Activated CD8-positive, alpha-beta memory T cell treated with anti-CD3 and anti-CD28 coated beads, Interleukin-2, amount 10 ng/mL, durations not matched to agents 7 days and 5 days (primary cell): ENCODE results near the gene ADA. TPM values are rescaled to one million over a fixed set of nuclear protein-coding genes. Genes with fewer than 3 reads are reported as not detected.
"Not testable (repeated sequence)": the region's sequence is repeated elsewhere in the genome, so short reads cannot be mapped to it uniquely, and the experiment has no call there.

Source experiments
- ATAC-seq: fragments of 150-1000 bp; cut with Tn5 transposase; one replicate; pipeline ENCODE4 v1.10.0; 2021; ENCODE audit warnings: moderate library complexity
- CTCF ChIA-PET: fragments of 350-600 bp; sonication (Branson Sonifier 250); formaldehyde crosslinking; loops from one replicate; lab custom pipeline; 2021; ENCODE audit warnings: antibody characterized with exemption; lab: Charles Lee
- DNase-seq: peaks from one replicate; pipeline ENCODE4 v3.0.0-alpha.2; 2020
- H3K27ac Mint-ChIP-seq: one replicate; pipeline ENCODE4 v1.8.0; 2021; ENCODE audit warnings: mild to moderate bottlenecking, mixed read lengths
- H3K27me3 Mint-ChIP-seq: one replicate; pipeline ENCODE4 v1.8.0; 2021; ENCODE audit warnings: mixed read lengths
- H3K36me3 Mint-ChIP-seq: one replicate; pipeline ENCODE4 v1.8.0; 2021; ENCODE audit warnings: mild to moderate bottlenecking, mixed read lengths
- H3K4me1 Mint-ChIP-seq: one replicate; pipeline ENCODE4 v1.8.0; 2021; ENCODE audit warnings: mixed read lengths
- H3K4me3 Mint-ChIP-seq: one replicate; pipeline ENCODE4 v1.8.0; 2021; ENCODE audit warnings: mild to moderate bottlenecking, moderate library complexity, mixed read lengths
- H3K9me3 Mint-ChIP-seq: one replicate; pipeline ENCODE4 v1.8.0; 2022; ENCODE audit warnings: low read depth, mixed read lengths
- total RNA-seq, 2 experiments: library from RNA; stranded (reverse); gene quantifications; one replicate each; pipeline ENCODE4 v1.2.3, GENCODE V29; 2021

Gene ADA
- total RNA-seq, 2 experiments from 2014 or later, result 81.4 to 114 TPM

GRCh38 chr20:44664131-44664530, 12.6 kb upstream of the ADA start:
- Mint-ChIP-seq H3K4me1 (peaks cover 9% of the 10 kb centered on the region), H3K36me3 (peaks cover 22% of the 10 kb centered on the region), H3K4me3 (no peak overlapping the region), H3K27me3 (no peaks in the 10 kb centered on the region), H3K27ac (no peak overlapping the region), H3K9me3 (no peaks in the 10 kb centered on the region)
- CTCF ChIA-PET, result interaction anchor here (0.9 to 3.2 kb wide), 4 partner anchors 14 to 203 kb away, joined by 3 to 14 read pairs (median 4); no protein-coding TSS in a partner anchor
- no peak for ATAC-seq
- DNase-seq, result no peak

GRCh38 chr20:44662261-44662660, 10.8 kb upstream of the ADA start:
- Mint-ChIP-seq H3K4me1 (peaks cover 9% of the 10 kb centered on the region), H3K4me3 (no peak overlapping the region), H3K9me3 (no peaks in the 10 kb centered on the region), H3K27me3 (no peaks in the 10 kb centered on the region), H3K27ac (no peak overlapping the region), H3K36me3 (peaks cover 36% of the 10 kb centered on the region)
- ATAC-seq (no peak), DNase-seq (no peak)
- CTCF ChIA-PET, result interaction anchor here (0.9 to 1.0 kb wide), 2 partner anchors 9 to 23 kb away, joined by 3 read pairs; no protein-coding TSS in a partner anchor

GRCh38 chr20:44660581-44660980, 9.1 kb upstream of the ADA start:
- H3K4me3 Mint-ChIP-seq, result no peak overlapping the region
- DNase-seq, result no peak
- H3K9me3 Mint-ChIP-seq, result no peaks in the 10 kb centered on the region
- H3K4me1 Mint-ChIP-seq, result peaks cover 3% of the 10 kb centered on the region
- CTCF ChIA-PET, result interaction anchor here (0.9 kb wide), 1 partner anchor 9 kb away, joined by 3 read pairs; the partner anchor contains the start of gene ADA
- H3K27me3 Mint-ChIP-seq, result no peaks in the 10 kb centered on the region
- no peak for ATAC-seq
- no peak overlapping the region for H3K27ac Mint-ChIP-seq
- H3K36me3 Mint-ChIP-seq, result peaks cover 35% of the 10 kb centered on the region

GRCh38 chr20:44659931-44660330, 8.4 kb upstream of the ADA start:
- DNase-seq (no peak), ATAC-seq (no peak)
- no peaks in the 10 kb centered on the region for H3K9me3 Mint-ChIP-seq
- CTCF ChIA-PET, result interaction anchor here (0.9 kb wide), 1 partner anchor 9 kb away, joined by 3 read pairs; the partner anchor contains the start of gene ADA
- H3K4me1 Mint-ChIP-seq, result peaks cover 3% of the 10 kb centered on the region
- H3K27ac Mint-ChIP-seq, result no peak overlapping the region
- H3K27me3 Mint-ChIP-seq, result no peaks in the 10 kb centered on the region
- no peak overlapping the region for H3K4me3 Mint-ChIP-seq
- H3K36me3 Mint-ChIP-seq, result peaks cover 35% of the 10 kb centered on the region

- DNase-seq, result no peak
- Mint-ChIP-seq H3K36me3 (peaks cover 33% of the 10 kb centered on the region), H3K9me3 (no peaks in the 10 kb centered on the region), H3K4me1 (peaks cover 3% of the 10 kb centered on the region), H3K4me3 (no peak overlapping the region), H3K27ac (no peak overlapping the region), H3K27me3 (no peaks in the 10 kb centered on the region)
- CTCF ChIA-PET, result no interaction called here
- ATAC-seq, result no peak
Observed at GRCh38 chr20:44658810-44659209, 7.3 kb upstream of the ADA start.

- ATAC-seq (no peak), DNase-seq (no peak)
- H3K9me3 Mint-ChIP-seq, result no peaks in the 10 kb centered on the region
- no peak overlapping the region for H3K4me3 Mint-ChIP-seq
- CTCF ChIA-PET, result interaction anchor here (0.9 to 1.7 kb wide), 2 partner anchors 11 to 27 kb away, joined by 3 read pairs; no protein-coding TSS in a partner anchor
- peaks cover 11% of the 10 kb centered on the region for H3K4me1 Mint-ChIP-seq
- H3K27ac Mint-ChIP-seq, result no peak overlapping the region
- H3K27me3 Mint-ChIP-seq, result no peaks in the 10 kb centered on the region
- peaks cover 35% of the 10 kb centered on the region for H3K36me3 Mint-ChIP-seq
Observed at GRCh38 chr20:44657875-44658274, 6.4 kb upstream of the ADA start.

GRCh38 chr20:44656448-44656847, 4.9 kb upstream of the ADA start:
- CTCF ChIA-PET, result interaction anchor here (1.2 to 15.9 kb wide), 3 partner anchors 10 to 26 kb away, joined by 3 to 186 read pairs (median 3); no protein-coding TSS in a partner anchor
- Mint-ChIP-seq H3K4me3 (no peak overlapping the region), H3K27me3 (no peaks in the 10 kb centered on the region), H3K27ac (no peak overlapping the region), H3K4me1 (peaks cover 13% of the 10 kb centered on the region), H3K9me3 (no peaks in the 10 kb centered on the region), H3K36me3 (peaks cover 38% of the 10 kb centered on the region)
- DNase-seq, result no peak
- ATAC-seq, result no peak

GRCh38 chr20:44654210-44654609, 2.7 kb upstream of the ADA start:
- Mint-ChIP-seq H3K4me1 (peaks cover 25% of the 10 kb centered on the region), H3K36me3 (peaks cover 23% of the 10 kb centered on the region)
- CTCF ChIA-PET, result interaction anchor here (1.1 to 15.9 kb wide), 5 partner anchors 11 to 28 kb away, joined by 3 to 186 read pairs (median 4); no protein-coding TSS in a partner anchor
- H3K9me3 Mint-ChIP-seq, H3K27ac Mint-ChIP-seq, DNase-seq, ATAC-seq, H3K27me3 Mint-ChIP-seq, H3K4me3 Mint-ChIP-seq: not testable (repeated sequence)

- Mint-ChIP-seq H3K27me3 (no peaks in the 10 kb centered on the region), H3K36me3 (peaks cover 19% of the 10 kb centered on the region), H3K27ac (no peak overlapping the region), H3K4me1 (peaks cover 31% of the 10 kb centered on the region), H3K4me3 (peak overlapping the region; percentile 84), H3K9me3 (no peaks in the 10 kb centered on the region)
- no peak for DNase-seq
- CTCF ChIA-PET, result interaction anchor here (0.8 to 15.9 kb wide), 7 partner anchors 8 to 29 kb away, joined by 3 to 186 read pairs (median 3); no protein-coding TSS in a partner anchor
- no peak for ATAC-seq
Observed at GRCh38 chr20:44653546-44653945, 2.0 kb upstream of the ADA start.

GRCh38 chr20:44651434-44651683, 140 bp downstream of the ADA start:
- Mint-ChIP-seq H3K4me1 (peaks cover 53% of the 10 kb centered on the region), H3K27ac (peak overlapping the region; percentile 80), H3K36me3 (peaks cover 12% of the 10 kb centered on the region), H3K9me3 (no peaks in the 10 kb centered on the region), H3K4me3 (peak overlapping the region; percentile 84), H3K27me3 (no peaks in the 10 kb centered on the region)
- CTCF ChIA-PET, result interaction anchor here (1.1 to 15.9 kb wide), 7 partner anchors 8 to 263 kb away, joined by 3 to 186 read pairs (median 5); partner anchors contain the start of gene YWHAB
- ATAC-seq (no peak), DNase-seq (no peak)

- no peaks in the 10 kb centered on the region for H3K9me3 Mint-ChIP-seq
- peak; percentile 60 for DNase-seq
- peak overlapping the region; percentile 84 for H3K4me3 Mint-ChIP-seq
- H3K27me3 Mint-ChIP-seq, result no peaks in the 10 kb centered on the region
- H3K36me3 Mint-ChIP-seq, result peaks cover 12% of the 10 kb centered on the region
- ATAC-seq, result peak; percentile 44
- CTCF ChIA-PET, result interaction anchor here (1.0 to 15.9 kb wide), 7 partner anchors 9 to 263 kb away, joined by 3 to 186 read pairs (median 3); partner anchors contain the start of gene YWHAB
- H3K27ac Mint-ChIP-seq, result peak overlapping the region; percentile 80
- H3K4me1 Mint-ChIP-seq, result peaks cover 58% of the 10 kb centered on the region
Observed at GRCh38 chr20:44650771-44651433, 597 bp downstream of the ADA start.

GRCh38 chr20:44649976-44650375, 1.5 kb downstream of the ADA start:
- H3K4me3 Mint-ChIP-seq, result peak overlapping the region; percentile 84
- H3K4me1 Mint-ChIP-seq, result peaks cover 66% of the 10 kb centered on the region
- no peak for ATAC-seq
- peaks cover 11% of the 10 kb centered on the region for H3K36me3 Mint-ChIP-seq
- DNase-seq, result no peak
- H3K27me3 Mint-ChIP-seq, result no peaks in the 10 kb centered on the region
- peak overlapping the region; percentile 80 for H3K27ac Mint-ChIP-seq
- CTCF ChIA-PET, result interaction anchor here (1.0 to 15.9 kb wide), 6 partner anchors 11 to 235 kb away, joined by 3 to 186 read pairs (median 4); partner anchors contain the start of gene YWHAB
- no peaks in the 10 kb centered on the region for H3K9me3 Mint-ChIP-seq

GRCh38 chr20:44649126-44649525, 2.4 kb downstream of the ADA start:
- CTCF ChIA-PET, result interaction anchor here (0.6 to 15.9 kb wide), 6 partner anchors 10 to 1232 kb away, joined by 3 to 186 read pairs (median 4); no protein-coding TSS in a partner anchor
- Mint-ChIP-seq H3K27ac (peak overlapping the region; percentile 50), H3K4me3 (peak overlapping the region; percentile 37), H3K27me3 (no peaks in the 10 kb centered on the region), H3K9me3 (no peaks in the 10 kb centered on the region), H3K4me1 (peaks cover 75% of the 10 kb centered on the region), H3K36me3 (peaks cover 11% of the 10 kb centered on the region)
- DNase-seq (no peak), ATAC-seq (no peak)
